OCI-LY1 (cell line): ENCODE results near the gene TMEM252.

Source experiments
- H2AFZ ChIP-seq: fragments of 200-600 bp; sonication (generic), shearing (Covaris generic); 2 replicates; pipeline ENCODE4 v1.6.0; 2014; ENCODE audit warnings: antibody characterized with exemption, mild to moderate bottlenecking, low read length
- H3F3A ChIP-seq: fragments of 200-600 bp; sonication (generic), shearing (Covaris generic); 2 replicates; pipeline ENCODE4 v1.6.0; 2014; ENCODE audit warnings: mild to moderate bottlenecking, antibody characterized with exemption, low read length, moderate library complexity; ENCODE audit not compliant: insufficient read depth
- H3K27ac ChIP-seq: fragments of 200-600 bp; sonication (generic); 2 replicates; pipeline ENCODE4 v1.5.1; 2014; ENCODE audit warnings: low read length, mixed run types, mild to moderate bottlenecking, low read depth; ENCODE audit not compliant: poor library complexity, severe bottlenecking
- H3K27me3 ChIP-seq: fragments of 200-600 bp; sonication (generic); 2 replicates; pipeline ENCODE4 v1.6.0; 2014; ENCODE audit warnings: antibody characterized with exemption, mild to moderate bottlenecking, low read length, moderate library complexity; ENCODE audit not compliant: insufficient read depth
- H3K36me3 ChIP-seq: fragments of 200-600 bp; sonication (generic); 2 replicates; pipeline ENCODE4 v1.6.1; 2014; ENCODE audit warnings: mild to moderate bottlenecking, antibody characterized with exemption, low read length, moderate library complexity, mixed read lengths; ENCODE audit not compliant: insufficient read depth
- H3K4me1 ChIP-seq: fragments of 200-600 bp; sonication (generic); 2 replicates; pipeline ENCODE4 v1.5.1; 2014; ENCODE audit warnings: mild to moderate bottlenecking, low read length, moderate library complexity; ENCODE audit not compliant: insufficient read depth, severe bottlenecking
- H3K4me2 ChIP-seq: fragments of 200-600 bp; sonication (generic), shearing (Covaris generic); 2 replicates; pipeline ENCODE4 v1.6.1; 2014; ENCODE audit warnings: low read length
- H3K4me3 ChIP-seq: fragments of 200-600 bp; sonication (generic); 2 replicates; pipeline ENCODE4 v1.5.1; 2014; ENCODE audit warnings: low read length, low read depth, mild to moderate bottlenecking, mixed read lengths; ENCODE audit not compliant: poor library complexity, severe bottlenecking
- H3K79me2 ChIP-seq: fragments of 200-600 bp; shearing (Covaris generic); 2 replicates; pipeline ENCODE4 v1.6.1; 2016; ENCODE audit warnings: mixed run types, low read length, mixed read lengths; ENCODE audit not compliant: insufficient read depth
- H3K9ac ChIP-seq: fragments of 200-600 bp; sonication (generic), shearing (Covaris generic); 2 replicates; pipeline ENCODE4 v1.6.1; 2014; ENCODE audit warnings: mild to moderate bottlenecking, low read length, mixed read lengths
- H3K9me2 ChIP-seq: fragments of 200-600 bp; sonication (generic), shearing (Covaris generic); 2 replicates; pipeline ENCODE4 v1.6.1; 2014; ENCODE audit warnings: low read depth, mild to moderate bottlenecking, low read length, mixed read lengths
- H3K9me3 ChIP-seq: fragments of 200-600 bp; shearing (Covaris generic); 2 replicates; pipeline ENCODE4 v1.6.1; 2014; ENCODE audit warnings: low read length, mixed read lengths
- H4K20me1 ChIP-seq: fragments of 200-600 bp; sonication (generic), shearing (Covaris generic); 2 replicates; pipeline ENCODE4 v1.6.0; 2016; ENCODE audit warnings: mild to moderate bottlenecking, low read length; ENCODE audit not compliant: insufficient read depth
- EZH2 ChIP-seq: fragments of 200-600 bp; sonication (generic), shearing (Covaris generic); IDR thresholded peaks from 2 replicates; pipeline ENCODE4 v1.8.0; 2017; ENCODE audit warnings: borderline replicate concordance, mixed run types, mild to moderate bottlenecking, antibody characterized with exemption, low read length, moderate library complexity, mixed read lengths
- TF ChIP-seq, protein P1 (sequence below): fragments of 200-600 bp; sonication (generic), shearing (Covaris generic); IDR thresholded peaks from 2 replicates; pipeline ENCODE4 v1.5.1; 2017; ENCODE audit warnings: mild to moderate bottlenecking, antibody characterized with exemption, low read length, moderate library complexity, mixed read lengths

Gene TMEM252

DNA sequence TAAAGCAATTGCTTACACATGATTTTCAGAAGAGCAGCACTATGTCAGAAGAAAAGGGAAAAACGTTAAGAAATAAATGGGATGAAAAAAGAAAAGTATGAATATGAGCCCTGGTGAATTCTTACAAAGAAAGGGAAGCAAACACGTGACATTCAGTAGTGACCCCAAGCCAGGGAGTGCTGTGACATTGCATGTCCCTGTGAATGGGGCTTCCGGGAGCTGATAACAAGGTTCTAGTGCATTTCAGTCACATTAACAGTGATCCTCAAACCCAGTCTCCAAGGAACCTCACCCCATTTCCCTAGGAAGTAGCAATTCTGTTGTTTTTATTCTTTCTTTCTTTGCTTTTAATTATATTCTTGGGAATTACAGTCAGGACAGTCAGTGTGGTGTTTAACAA is 27.3 kb downstream of the TMEM252 start:
- H3K4me3 ChIP-seq, result no peak overlapping the region
- H3K4me1 ChIP-seq, result no peaks in the 10 kb centered on the region
- no peaks in the 10 kb centered on the region for H3F3A ChIP-seq
- H3K9ac ChIP-seq, result no peak overlapping the region
- H3K4me2 ChIP-seq, result no peak overlapping the region
- H3K27ac ChIP-seq, result no peak overlapping the region
- TF ChIP-seq EZH2, result no peak
- TF ChIP-seq, protein P1, sequence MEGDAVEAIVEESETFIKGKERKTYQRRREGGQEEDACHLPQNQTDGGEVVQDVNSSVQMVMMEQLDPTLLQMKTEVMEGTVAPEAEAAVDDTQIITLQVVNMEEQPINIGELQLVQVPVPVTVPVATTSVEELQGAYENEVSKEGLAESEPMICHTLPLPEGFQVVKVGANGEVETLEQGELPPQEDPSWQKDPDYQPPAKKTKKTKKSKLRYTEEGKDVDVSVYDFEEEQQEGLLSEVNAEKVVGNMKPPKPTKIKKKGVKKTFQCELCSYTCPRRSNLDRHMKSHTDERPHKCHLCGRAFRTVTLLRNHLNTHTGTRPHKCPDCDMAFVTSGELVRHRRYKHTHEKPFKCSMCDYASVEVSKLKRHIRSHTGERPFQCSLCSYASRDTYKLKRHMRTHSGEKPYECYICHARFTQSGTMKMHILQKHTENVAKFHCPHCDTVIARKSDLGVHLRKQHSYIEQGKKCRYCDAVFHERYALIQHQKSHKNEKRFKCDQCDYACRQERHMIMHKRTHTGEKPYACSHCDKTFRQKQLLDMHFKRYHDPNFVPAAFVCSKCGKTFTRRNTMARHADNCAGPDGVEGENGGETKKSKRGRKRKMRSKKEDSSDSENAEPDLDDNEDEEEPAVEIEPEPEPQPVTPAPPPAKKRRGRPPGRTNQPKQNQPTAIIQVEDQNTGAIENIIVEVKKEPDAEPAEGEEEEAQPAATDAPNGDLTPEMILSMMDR, result no peak
- no peaks in the 10 kb centered on the region for H3K27me3 ChIP-seq
- H3K36me3 ChIP-seq, result no peaks in the 10 kb centered on the region
- H3K9me3 ChIP-seq, result peaks cover 2% of the 10 kb centered on the region; the same call in 1 of the 2 replicates
- H3K79me2 ChIP-seq, result no peaks in the 10 kb centered on the region
- no peak overlapping the region for H2AFZ ChIP-seq
- H3K9me2 ChIP-seq, result no peaks in the 10 kb centered on the region
- H4K20me1 ChIP-seq, result no peaks in the 10 kb centered on the region

DNA sequence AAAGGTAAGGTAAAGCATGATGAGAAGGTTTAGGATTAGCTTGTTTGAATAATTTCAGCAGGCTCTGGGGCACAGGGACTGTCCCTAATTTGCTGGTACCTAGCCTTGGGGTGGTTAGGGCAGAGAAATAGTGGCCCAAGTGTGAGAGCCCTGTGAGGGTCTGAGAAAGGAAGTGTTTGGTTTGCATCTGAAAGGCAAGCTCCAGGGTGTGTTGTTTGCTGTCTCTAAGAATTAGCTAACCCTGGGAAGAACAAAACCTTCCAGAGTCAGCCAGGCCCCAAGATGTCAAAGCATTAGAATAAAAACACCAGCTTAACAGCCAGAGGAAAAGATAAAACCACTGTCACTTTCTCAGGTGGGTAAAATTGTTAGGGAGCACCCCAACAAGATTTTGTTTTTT is 31.0 kb downstream of the TMEM252 start:
- Histone ChIP-seq H3K9me3 (no peaks in the 10 kb centered on the region), H3K36me3 (no peaks in the 10 kb centered on the region), H3K9me2 (no peaks in the 10 kb centered on the region), H3K4me2 (no peak overlapping the region), H4K20me1 (no peaks in the 10 kb centered on the region), H3K27ac (no peak overlapping the region), H3K27me3 (no peaks in the 10 kb centered on the region), H3K4me3 (no peak overlapping the region), H3K79me2 (no peaks in the 10 kb centered on the region), H3K9ac (no peak overlapping the region), H2AFZ (no peak overlapping the region), H3K4me1 (peaks cover 8% of the 10 kb centered on the region), H3F3A (no peaks in the 10 kb centered on the region)
- TF ChIP-seq, protein P1, result no peak
- no peak for TF ChIP-seq EZH2

DNA sequence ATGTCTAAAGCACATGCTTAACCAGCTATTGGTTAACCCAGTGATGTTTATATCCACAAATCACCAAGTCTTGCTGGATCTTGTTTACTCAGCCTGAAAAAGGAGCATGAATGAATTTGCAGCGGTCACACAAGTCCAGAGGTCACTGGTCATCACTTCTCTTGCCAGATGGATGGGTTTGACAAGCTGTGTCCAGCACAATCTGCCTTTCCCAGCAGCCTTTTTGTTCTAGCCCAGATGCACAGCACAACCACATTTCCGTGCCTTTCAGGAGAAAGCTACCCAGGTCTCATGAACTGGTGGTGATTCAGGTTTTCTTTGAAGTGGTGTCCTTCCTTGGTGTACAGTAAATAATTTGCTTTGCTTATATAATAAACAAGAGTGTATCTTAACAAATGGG is 32.1 kb downstream of the TMEM252 start:
- Histone ChIP-seq H3K4me1 (peaks cover 8% of the 10 kb centered on the region), H3F3A (no peaks in the 10 kb centered on the region), H3K27me3 (no peaks in the 10 kb centered on the region), H3K4me3 (no peak overlapping the region), H3K9ac (no peak overlapping the region), H3K9me2 (no peaks in the 10 kb centered on the region), H3K27ac (no peak overlapping the region), H4K20me1 (no peaks in the 10 kb centered on the region), H3K9me3 (no peaks in the 10 kb centered on the region), H3K79me2 (no peaks in the 10 kb centered on the region), H3K4me2 (no peak overlapping the region), H3K36me3 (no peaks in the 10 kb centered on the region), H2AFZ (no peak overlapping the region)
- TF ChIP-seq, protein P1, result no peak
- no peak for TF ChIP-seq EZH2
